Stimulated activated CD4-positive, alpha-beta T cell treated with anti-CD3 and anti-CD28 coated beads, Interleukin-2, amount 100 ng/mL, for 48 hours (primary cell): ENCODE measurements around the gene DUSP16.
"Not testable (repeated sequence)": the region's sequence is repeated elsewhere in the genome, so short reads cannot be mapped to it uniquely, and the experiment has no call there.

Experiments
- DNase-seq, 2 donors: peaks; one replicate each; pipeline ENCODE4 v3.0.0-alpha.2; 2020

The DUSP16 gene

DNA sequence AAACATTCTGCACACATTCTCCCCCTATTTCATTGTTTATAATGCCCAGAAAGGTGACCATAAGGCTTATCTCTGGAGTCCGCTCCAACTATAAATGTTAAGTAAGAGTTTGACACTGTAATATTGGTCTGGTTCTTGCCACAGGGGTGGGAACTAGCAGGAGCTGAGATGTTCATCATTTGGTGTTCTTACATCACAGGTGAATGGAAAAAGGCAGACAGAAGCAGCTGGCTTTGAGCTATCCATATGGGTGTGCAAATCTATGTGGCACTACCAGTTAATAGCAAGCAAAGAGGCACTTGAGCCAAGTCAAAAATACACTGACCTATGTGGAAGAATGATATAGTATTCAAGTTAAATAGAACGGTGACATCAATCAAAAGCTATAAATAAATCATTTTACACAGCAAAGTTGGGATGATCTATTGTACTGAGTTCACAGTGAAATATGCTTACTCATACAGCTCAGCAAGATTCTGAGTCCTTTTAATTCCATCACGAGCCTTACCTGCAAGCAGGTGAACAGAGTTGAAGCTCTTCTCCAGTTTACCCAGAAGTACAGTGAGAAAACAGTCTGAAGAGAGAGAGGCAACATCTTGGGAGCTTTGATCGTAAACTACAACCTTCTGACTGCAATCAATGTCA is 43.2 kb downstream of the DUSP16 start:
- DNase-seq = no peak

DNA sequence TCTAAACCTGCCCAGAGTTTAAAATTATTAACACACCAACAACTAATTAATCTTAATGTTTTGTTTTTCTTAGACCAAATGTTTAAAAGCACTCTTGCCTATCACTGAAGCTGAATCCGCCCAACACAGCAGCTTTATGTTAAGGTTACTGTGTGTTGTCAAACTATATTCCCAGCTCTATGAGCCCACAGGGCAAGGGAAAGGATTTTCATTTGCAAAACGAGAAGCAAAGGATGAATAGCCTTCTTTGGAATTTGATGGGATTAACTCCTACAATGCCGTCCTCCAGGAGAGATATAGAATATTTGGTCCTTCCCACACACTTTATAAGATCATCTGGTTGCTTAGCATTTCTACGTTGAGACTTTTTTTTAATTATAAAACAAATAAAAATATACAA is 43.7 kb downstream of the DUSP16 start:
- no peak for DNase-seq

DNA sequence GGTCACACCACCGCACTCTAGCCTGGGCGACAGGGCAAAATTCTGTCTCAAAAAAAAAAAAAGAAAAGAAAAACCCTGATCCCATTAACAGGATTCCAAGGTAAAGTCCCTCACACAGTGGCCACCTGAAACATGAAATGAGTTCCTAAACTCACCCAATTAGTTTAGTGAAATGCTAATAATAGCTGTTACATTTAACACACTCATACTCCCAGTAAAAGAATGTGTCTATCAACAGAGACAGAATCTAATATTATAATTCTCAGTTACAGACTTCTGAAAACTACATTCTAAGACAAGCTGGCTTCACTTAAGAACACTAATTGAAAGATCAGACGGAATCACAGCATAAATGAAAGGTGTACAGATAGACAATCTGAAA is 44.2 kb downstream of the DUSP16 start:
- DNase-seq = no peak

DNA sequence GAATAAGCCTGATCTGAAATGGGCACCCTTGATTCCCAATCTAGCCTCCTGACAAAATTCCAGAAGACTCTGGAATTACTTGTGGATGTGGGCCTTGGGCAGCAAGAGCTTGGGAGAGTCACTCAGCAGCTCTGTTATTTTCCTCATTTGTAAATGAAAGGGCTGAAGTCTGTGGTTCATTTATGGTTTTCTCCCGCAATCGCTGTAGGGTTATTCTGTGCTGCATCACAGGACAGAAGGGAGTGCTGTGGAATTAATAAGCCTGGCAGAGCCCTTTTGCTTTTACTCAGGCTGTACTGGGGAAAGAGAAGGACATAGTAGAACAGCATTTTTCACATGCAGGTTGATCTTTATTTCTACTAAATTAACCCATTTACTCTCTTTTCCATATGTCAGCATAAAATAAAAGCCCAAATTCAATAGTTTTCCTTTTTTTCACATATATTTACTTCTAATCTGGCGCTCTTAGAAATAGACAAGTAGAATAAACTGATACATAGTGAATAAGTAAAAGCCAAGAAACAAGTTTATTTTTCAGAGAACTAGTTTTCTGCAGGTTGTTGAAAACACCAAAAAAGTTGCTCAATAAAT is 49.2 kb downstream of the DUSP16 start:
- no peak for DNase-seq

DNA sequence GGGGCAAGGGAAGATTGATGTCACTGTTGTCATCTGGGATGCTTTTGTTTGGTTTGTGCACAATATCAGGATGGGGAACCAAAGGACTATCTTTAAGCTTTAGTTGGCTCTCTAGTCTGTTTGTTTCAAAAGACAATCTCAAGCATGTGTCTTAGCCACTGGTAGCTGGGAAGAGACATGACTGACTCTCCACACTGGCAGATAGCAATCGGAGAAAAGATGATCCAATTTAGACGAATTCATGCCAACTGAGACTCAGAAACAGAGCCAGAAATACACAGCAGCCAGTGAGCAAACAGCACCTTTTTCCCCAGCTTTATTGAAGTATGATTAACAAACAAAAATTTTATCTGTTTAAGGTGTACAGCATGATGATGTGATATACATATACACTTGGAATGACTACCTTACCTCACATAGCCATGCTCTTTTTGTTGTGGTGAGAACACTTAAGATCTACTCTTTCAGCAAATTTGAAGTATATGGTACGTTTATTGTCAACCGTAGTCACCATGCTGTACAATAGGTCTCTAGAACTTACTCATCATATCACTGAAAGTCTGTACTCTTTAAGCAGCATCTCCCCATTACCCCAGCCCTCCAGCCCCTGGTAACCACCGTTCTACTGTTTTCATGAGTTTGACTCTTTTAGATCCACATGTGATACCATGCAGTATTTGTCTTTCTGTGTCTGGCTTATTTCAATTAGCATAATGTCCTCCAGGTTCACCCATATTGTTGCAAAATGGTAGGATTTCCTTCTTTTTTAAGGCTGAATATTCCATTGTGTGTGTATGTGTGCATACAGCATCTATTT is 50.6 kb downstream of the DUSP16 start:
- DNase-seq = no peak

DNA sequence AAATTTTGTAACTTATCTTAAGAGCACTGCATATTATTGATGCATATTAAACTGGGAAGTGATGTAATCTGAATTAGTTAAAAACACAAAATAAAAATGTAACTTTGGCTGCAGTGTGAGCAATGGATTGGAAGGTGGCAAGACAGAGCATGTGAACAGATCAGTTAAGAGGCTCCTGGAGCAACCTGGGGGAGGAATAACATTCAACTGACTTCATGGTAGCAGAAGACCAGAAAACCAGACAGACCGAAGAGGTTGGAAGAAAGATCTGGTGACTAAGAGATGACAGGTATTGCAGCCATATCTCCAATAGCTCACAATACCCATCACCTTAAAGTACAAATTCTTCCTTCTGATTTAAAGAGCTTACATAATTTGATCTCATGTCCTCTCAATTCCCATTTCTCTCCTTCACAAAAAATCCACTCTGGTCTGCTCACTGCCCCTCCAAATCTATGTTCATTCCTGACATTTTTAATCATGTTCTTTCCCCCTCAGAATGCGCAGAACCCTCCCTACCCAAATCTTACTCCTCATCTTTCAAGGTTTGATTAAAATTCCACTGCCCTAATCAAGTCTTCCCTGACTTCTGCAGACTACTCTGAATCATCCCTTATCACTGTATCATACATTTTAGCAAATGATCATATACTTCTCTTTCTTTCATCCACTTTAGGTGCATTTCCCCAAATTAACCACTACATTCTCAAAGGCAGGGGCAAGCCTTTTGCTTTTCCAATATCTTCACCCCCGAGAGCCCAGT is 51.5 kb downstream of the DUSP16 start:
- DNase-seq = no peak

DNA sequence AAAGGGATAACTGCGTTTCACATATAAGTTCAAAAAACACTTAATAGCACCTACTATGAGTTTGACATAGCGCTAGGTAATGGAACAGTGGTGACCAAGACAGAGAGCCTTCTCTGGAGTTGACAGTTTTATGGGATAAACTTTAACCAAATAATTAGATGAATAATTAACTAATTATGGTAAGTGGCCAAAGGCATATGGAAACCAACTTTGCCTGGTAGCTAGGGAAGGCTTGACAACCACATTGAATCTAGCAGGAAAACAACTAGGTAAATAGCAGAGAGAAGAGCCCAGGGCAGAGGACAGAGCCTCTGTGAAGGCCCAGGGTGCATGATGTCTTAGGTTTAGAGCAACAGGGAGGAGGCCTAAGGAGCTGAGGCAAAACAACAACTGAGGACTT is 52.1 kb downstream of the DUSP16 start:
- no peak for DNase-seq

DNA sequence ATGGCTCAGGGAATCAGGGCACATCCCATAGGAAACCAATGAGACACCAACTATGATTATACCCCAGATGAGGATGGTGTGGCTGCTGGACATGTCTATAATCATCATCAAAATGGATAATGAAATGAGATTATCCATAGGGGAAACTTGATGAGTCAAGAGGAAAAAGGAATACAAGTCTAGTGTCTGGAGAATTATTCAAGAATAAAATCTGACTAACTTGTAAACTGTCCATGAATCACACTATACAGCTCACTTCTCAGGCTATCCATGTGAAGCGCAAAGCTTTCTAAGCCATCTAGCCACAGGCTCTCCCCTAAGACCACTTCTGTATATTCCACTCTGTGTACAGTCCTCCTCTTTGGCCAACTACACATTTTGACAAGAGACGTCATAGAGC is 52.5 kb downstream of the DUSP16 start:
- DNase-seq = no peak

DNA sequence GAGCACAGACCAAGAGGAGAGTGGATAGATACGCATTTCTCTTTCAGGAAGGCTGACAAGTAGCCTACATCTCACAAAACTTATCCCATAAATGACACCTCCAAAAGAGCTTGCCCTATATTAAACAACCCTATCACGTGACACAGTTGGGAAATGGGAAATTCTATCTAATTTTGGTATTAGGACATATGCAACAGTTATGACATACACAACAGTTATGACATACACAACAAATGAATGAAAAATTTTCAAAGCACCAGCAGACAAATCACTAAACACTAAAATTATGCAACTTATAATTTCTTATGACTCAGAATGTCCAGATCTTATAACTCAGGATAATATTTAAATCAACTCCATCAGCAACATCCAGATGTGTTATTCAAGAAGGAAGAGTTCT is 54.1 kb downstream of the DUSP16 start:
- no peak for DNase-seq

DNA sequence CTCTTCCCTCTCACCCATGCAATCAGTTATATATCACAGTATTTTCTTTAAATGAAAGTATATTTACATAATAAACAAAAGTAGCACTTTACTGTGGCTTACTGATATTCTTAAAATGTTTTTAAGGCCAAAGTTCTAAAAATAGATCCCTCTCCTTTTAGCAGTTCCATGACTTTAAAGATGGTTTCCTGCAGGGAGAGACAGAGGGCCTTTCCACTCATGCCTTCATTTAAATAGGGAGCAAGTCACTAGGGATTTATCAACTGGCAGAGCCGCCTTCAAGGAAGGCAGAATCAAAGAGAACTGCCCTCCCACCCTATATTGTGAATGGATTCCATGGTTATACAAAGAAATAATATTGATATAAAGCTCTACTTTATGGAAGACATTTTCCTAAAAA is 55.5 kb downstream of the DUSP16 start:
- DNase-seq = no peak

DNA sequence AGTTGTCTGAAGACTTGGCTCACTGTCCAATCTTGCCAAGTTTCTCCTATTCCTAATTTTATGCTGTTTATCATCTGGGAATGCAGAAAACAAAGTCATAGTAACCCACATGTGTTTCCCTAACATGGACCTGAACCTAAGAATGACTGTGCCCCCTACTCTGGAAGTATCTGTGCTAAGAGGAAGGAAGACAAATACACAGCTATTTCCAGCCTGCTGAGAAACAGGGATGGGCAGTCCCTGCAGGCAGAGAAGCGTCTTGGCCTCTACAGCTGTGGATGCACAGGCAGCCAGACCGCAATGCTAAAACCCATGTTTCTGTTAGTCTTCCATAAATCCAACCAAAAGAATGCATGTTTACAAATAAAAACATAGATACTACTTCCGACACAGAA is 56.2 kb downstream of the DUSP16 start:
- no peak for DNase-seq

DNA sequence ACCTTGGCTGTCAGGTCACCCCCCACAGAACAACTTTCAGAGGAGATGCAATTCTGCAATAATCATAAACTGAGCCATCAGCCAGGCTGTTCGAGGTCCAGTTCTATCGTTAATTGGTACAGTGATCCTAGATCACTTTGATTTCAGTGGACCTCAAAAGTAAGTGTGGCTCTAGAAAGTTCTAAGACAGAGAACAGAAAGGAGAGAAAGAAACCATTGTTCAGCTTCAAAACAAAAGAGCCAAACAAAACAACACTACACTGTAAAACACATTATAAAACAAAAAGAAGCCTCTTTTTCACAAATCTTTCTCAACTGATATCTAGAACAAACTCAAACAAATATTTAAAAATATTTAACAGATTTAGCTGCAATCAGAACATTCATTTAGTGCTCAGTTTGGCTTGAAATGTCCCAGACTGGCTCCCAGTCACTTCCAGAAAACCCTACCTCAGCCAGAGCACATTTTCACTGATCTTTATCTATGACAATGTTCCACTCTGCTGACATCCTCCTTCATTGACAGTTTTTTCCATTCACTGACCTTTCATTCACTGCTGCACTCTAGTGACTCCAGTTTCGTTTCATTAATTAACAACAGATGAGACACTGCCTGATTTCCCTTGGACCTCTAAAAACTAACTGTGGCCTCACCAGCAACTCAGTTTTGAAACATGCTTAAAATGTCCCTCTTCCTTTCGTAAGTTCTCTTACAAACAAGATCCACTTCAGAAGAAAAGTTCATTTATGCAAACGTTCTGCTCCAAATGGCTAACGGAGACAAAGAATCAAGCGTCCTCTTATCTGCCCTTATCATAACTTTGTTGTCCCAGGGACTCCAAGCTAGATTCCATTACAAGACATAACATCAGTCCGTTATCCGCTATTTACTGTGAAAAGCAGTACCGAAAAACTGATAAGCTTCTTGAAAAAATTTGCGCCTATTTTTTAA is 56.8 kb downstream of the DUSP16 start:
- DNase-seq = no peak

DNA sequence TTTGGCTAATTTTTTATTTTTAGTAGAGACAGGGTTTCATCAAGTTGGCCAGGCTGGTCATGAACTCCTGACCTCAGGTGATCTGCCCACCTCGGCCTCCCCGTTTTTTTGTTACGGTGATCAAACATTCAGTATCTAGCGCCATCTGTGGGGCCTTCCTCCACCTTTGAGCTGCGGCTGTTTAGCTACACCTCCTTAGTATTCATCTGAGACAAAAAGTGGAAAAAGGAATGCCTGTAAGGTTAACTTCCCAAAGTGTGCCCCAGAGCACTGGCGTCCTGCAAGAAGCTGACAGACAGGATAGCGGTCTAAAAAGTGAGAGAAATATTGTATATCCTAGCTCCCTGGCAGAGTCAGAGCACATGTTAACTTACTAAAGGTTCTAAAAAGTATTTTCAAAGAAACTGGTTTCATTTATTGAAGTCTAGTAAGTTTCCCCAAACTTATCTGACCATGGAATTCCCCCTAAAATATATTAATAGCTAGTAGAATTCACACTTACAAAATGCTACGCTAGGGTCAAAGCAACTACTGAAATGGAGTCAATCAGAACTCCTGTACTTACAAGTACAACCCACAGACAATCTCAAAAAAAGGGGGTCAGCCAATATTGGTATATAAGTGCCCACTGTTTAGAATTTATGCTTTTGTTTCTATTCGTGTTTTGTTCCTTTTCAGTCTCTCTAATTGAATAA is 59.1 kb downstream of the DUSP16 start:
- no peak for DNase-seq

DNA sequence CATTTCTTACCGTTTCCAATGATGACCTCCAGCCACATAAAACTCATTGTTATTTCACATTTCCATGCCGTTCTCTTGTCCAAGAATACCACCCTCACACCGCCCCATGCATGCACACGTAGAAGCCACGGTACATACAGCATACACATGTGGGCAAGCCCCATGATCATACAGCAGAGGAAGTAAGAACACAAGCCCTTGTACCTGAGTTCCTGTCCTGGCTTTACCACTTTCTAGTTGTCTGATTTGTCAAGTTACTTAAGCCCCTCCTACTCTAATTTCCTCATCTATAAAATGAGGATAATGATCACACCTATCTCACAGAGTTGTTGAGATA is 59.9 kb downstream of the DUSP16 start:
- DNase-seq = no peak

DNA sequence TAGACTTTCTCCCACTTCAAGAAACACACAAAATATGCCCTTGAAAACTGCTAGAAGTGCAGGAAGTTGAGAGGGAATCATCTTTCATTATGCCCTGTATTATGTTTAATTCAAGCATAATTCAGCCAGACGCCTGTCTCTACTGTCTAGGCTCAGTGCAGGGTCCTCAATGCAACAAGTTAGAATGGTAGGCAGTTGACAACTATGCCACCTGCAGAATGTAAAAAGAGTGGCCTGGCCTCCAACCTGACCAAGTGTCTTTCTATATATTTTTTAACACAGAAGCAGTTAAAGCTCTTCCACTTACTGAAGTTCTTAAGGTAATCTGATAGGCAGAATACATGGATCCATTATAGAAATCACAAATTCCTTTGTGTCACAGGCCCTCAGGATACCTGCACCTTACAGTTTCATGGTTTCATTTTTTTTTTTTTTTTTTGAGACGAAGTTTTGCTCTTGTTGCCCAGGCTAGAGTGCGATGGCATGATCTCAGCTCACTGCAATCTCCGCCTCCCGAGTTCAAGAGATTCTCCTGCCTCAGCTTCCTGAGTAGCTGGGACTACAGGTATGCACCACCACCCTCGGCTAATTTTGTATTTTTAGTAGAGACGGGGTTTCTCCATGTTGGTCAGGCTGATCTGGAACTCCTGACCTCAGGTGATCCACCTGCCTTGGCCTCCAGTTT is 60.4 kb downstream of the DUSP16 start:
- not testable (repeated sequence) for DNase-seq

DNA sequence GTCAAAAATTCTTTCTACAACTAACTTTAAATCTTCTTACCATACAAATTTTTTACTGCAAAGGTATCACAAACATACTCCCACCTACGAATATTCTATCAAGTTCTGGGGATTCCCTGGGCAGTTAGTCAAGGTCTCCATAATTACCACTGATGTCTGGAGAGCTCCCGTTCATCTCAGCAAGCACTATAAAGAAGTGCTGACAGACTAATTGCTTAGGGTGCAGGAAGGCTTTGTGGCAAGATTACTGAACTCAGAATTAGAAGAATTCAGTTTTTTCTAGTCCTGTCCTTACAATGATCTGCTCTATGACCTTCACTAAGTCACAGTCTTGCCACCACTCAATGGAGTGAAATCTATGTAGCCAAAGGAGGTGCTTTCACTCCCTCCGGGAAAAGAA is 61.5 kb downstream of the DUSP16 start:
- DNase-seq = no peak

DNA sequence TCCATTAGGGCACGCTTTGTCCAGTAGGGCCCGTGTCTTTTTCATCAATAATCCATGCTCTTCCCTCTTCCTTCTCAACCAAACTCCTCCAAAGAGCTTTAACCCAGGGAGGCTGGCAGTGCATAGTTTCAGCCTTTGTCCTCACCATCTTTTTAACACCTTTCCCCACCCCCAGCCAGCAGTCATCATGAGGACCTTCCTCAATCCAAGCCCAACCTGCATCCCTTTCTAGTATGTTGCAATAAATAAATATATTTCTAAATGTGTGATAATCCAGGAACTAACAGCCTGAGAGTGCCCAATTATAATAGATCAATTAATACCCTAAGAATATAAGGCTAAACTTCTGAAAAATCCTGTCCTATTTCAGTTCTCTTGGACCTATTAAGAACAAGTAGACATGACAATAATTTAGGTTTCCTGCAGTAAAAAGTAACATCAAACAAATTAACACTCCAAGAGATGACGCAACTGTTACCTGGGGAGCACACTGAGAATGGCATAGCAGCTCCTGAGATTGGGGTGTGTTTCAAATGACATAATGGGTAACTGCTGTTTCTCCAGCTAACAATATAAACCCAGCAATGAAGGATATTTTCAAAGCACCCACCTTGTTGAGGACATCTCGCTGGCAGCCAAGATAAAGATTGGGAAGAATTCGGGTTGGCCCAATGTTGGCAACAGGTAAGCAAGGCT is 62.6 kb downstream of the DUSP16 start:
- DNase-seq = no peak

DNA sequence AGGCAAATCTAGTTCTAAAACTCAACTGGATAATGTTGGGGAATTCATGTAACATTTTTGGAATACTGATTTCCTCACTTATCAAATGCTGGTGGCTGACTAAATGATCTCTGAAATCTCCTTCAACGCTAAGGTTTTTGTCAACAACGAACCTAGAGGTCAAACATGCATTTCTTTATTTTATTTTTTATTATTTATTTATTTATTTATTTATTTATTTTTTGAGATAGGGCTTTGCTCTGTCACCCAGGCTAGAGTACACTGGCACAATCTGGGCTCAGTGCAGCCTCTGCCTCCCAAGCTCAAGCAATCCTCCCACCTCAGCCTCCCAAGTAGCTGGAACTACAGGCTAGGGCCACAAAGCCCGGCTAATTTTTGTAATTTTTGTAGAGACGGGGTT is 64.5 kb downstream of the DUSP16 start:
- no peak for DNase-seq

DNA sequence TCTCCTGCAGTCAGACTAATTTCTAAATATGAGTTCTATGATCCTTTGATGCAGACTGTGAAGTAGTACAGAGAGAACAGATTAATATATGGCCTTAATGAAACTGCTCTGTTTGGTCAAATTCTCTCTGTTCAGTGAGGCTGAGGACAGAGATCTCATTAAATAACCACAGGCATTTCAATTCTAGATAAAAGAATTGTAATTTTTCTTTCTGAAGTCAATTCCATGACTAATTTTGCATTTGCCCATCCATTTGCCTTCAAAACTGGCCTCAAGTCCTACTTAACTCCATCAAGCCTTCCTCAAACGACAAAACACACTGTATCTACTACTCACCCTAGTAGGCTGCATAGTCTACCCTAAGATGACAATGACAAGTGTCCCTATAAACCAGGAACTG is 67.1 kb downstream of the DUSP16 start:
- DNase-seq = no peak

DNA sequence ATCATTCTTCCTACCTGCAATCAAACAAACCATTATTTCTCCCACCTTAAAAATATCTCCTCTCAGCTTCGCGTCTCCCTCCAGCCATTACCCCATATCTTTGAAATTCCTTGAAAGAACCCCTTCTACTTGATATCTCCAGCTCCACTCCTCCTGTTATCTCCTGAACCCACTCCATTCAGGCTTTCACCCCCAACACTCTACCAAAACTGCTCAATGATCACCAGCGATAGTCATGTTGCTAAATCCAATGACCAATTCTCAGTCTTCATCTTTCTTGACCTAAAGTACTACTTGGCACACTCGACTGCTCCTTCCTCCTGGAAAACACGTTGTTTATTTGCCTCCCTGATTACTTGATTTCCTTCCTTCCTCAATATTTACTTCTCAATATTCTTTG is 70.1 kb downstream of the DUSP16 start:
- DNase-seq = no peak

DNA sequence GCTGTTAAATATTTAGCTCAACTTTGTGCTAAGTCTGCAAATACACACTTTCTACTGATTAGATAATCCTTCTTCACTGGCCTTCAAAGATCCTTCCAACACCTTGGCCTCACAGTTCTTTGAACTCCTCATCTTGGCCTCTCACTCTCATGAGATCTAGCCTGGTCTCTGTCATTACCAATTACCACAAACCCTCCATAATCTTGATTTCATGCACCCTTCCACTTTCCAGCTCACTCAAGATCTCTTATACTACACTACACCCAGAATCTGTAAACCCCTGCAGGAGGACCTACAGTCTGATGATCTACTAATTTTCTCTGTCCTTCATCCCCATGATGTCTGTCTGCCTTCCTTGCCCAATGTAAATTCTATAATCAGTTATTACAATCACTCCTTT is 71.1 kb downstream of the DUSP16 start:
- no peak for DNase-seq
